Suprapubic skin (tissue), 4 donors: ENCODE results near the gene TXNL1. TPM values are rescaled to one million over a fixed set of nuclear protein-coding genes. Genes with fewer than 3 reads are reported as not detected.

ENCODE experiments used
- DNase-seq, 2 donors: peaks; one replicate each; pipeline ENCODE4 v3.0.0-alpha.2; 2019; ENCODE audit warnings: low spot score in 2 of 2
- H3K27ac ChIP-seq: fragments of 200-600 bp; sonication (generic); one replicate; pipeline ENCODE4 v1.5.1; 2019
- H3K27me3 ChIP-seq: fragments of 200-600 bp; sonication (generic); one replicate; pipeline ENCODE4 v1.5.1; 2019
- H3K36me3 ChIP-seq: fragments of 200-600 bp; sonication (generic); one replicate; pipeline ENCODE4 v1.5.1; 2019
- H3K4me1 ChIP-seq: fragments of 200-600 bp; sonication (generic); one replicate; pipeline ENCODE4 v1.5.1; 2019
- H3K4me3 ChIP-seq: fragments of 200-600 bp; sonication (generic); one replicate; pipeline ENCODE4 v1.5.1; 2019; ENCODE audit warnings: mild to moderate bottlenecking
- H3K9me3 ChIP-seq: fragments of 200-600 bp; sonication (generic); one replicate; pipeline ENCODE4 v1.5.1; 2019
- CTCF ChIP-seq, 2 donors: fragments of 200-600 bp in 1 of 2; fragments of 450-650 bp in 1 of 2; sonication (generic) in 1 of 2; IDR thresholded peaks; one replicate each; pipeline ENCODE4 v1.5.1; 2016 to 2019; ENCODE audit warnings: antibody characterized with exemption in 2 of 2, mild to moderate bottlenecking in 1 of 2, moderate library complexity in 1 of 2
- EP300 ChIP-seq: sonication (generic); formaldehyde crosslinking; IDR thresholded peaks from one replicate; pipeline ENCODE4 v1.6.1; 2017; ENCODE audit warnings: antibody characterized with exemption
- POLR2A ChIP-seq, 2 donors: fragments of 450-650 bp; IDR thresholded peaks; one replicate each; pipeline ENCODE4 v1.6.1; 2017; ENCODE audit warnings: antibody characterized with exemption in 2 of 2, mild to moderate bottlenecking in 2 of 2, moderate library complexity in 2 of 2
- POLR2AphosphoS5 ChIP-seq, 3 donors: sonication (generic); formaldehyde crosslinking; IDR thresholded peaks; one replicate each; pipeline ENCODE4 v1.6.1; 2017; ENCODE audit warnings: antibody characterized with exemption in 3 of 3
- WGBS: methylation state at CpG from one replicate; pipeline ENCODE4 v1.1.5; 2018; 5-methylcytosine and 5-hydroxymethylcytosine counted together
- total RNA-seq, 4 donors: library from RNA; depleted of rRNA; stranded (reverse); fragments of >200 nt; gene quantifications; one replicate each; pipeline ENCODE4 v1.1.0, GENCODE V29; 2016

The TXNL1 gene
- total RNA-seq: 10 to 100 TPM; 23.7 to 57.8 (median 47.8) TPM

GRCh38 chr18:56638232-56639103, at the start of gene TXNL1:
Gene TXNL1, minus strand, starts transcription at chr18:56638592. Its CDS starts 152 bp downstream, at chr18:56638440.
- Histone ChIP-seq H3K4me1 (peaks cover 31% of the 10 kb centered on the region), H3K27ac (peak within 1 kb of the TSS; percentile 97), H3K36me3 (no peaks in the 10 kb centered on the region), H3K4me3 (peak within 1 kb of the TSS; percentile 85), H3K9me3 (no peaks in the 10 kb centered on the region), H3K27me3 (no peaks in the 10 kb centered on the region)
- DNase-seq: peak; percentile 99 to 100
- WGBS: 1% methylated on average over 59 of the region's 64 CpGs
- no peak for TF ChIP-seq CTCF (IDR thresholded peaks at IDR 0.05)
- peak in 2 of 3 donors; percentile 32 to 59 for TF ChIP-seq POLR2AphosphoS5 (IDR thresholded peaks at IDR 0.05)
- peak in 1 of 2 donors; percentile 85 for TF ChIP-seq POLR2A (IDR thresholded peaks at IDR 0.05)
- no peak for TF ChIP-seq EP300

DNA sequence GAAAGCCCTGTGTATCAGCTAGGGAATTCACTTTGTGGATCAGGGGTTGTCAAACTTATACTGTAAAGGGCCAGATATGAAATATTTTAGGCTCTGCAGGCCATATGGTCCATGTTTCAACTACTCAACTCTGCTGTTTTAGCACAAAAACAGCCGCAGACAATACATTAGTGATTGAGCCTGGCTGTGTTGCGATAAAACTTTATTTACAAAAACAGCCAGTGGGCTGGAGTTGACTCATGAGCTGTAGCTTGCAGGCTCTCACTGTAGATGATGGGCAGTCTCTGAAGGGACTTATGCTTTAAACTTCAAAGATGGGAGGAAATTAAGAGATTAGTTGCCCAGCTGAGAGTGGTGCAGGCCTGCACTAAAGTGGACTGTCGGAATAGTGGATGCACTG, 45.9 kb upstream of the TXNL1 start:
- Histone ChIP-seq H3K4me1 (no peaks in the 10 kb centered on the region), H3K27me3 (no peaks in the 10 kb centered on the region), H3K27ac (no peak overlapping the region), H3K36me3 (peaks cover 22% of the 10 kb centered on the region), H3K4me3 (no peak overlapping the region), H3K9me3 (no peaks in the 10 kb centered on the region)
- DNase-seq: no peak
- TF ChIP-seq POLR2A (IDR thresholded peaks at IDR 0.05) (no peak), CTCF (IDR thresholded peaks at IDR 0.05) (no peak), POLR2AphosphoS5 (IDR thresholded peaks at IDR 0.05) (no peak), EP300 (no peak)
- 94% methylated on average over 3 of the region's 3 CpGs for WGBS

GRCh38 chr18:56678836-56679565, 40.6 kb upstream of the TXNL1 start:
- Histone ChIP-seq H3K4me1 (no peaks in the 10 kb centered on the region), H3K9me3 (no peaks in the 10 kb centered on the region), H3K4me3 (no peak overlapping the region), H3K36me3 (no peaks in the 10 kb centered on the region), H3K27me3 (no peaks in the 10 kb centered on the region), H3K27ac (no peak overlapping the region)
- TF ChIP-seq CTCF (IDR thresholded peaks at IDR 0.05): no peak
- TF ChIP-seq POLR2A (IDR thresholded peaks at IDR 0.05): no peak
- TF ChIP-seq POLR2AphosphoS5 (IDR thresholded peaks at IDR 0.05): no peak
- no peak for TF ChIP-seq EP300
- DNase-seq: no peak
- 91% methylated on average over 4 of the region's 4 CpGs for WGBS

DNA sequence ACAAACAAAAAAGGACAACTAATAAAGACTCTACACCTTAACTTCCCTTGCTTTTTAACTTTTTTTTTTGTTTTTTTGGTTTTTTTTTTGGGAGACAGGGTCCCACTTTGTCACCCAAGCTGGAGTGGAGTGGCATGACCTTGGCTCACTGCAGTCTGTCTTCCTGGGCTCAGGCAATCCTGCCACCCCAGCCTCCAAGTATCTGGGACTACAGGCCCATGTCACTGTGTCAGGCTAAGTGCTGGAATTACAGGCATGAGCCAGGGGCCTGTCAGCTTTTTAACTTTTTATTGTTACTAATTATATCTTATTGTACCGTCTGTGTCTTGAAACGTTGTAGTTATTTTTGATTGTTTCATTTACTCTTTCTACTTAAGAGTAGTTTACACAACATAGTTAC, 38.2 kb upstream of the TXNL1 start:
- peaks cover 10% of the 10 kb centered on the region for H3K36me3 ChIP-seq
- H3K4me3 ChIP-seq: no peak overlapping the region
- no peak for DNase-seq
- H3K4me1 ChIP-seq: no peaks in the 10 kb centered on the region
- no peak overlapping the region for H3K27ac ChIP-seq
- 90% methylated on average over 2 of the region's 2 CpGs for WGBS
- no peaks in the 10 kb centered on the region for H3K27me3 ChIP-seq
- H3K9me3 ChIP-seq: no peaks in the 10 kb centered on the region
- TF ChIP-seq EP300 (no peak), POLR2A (IDR thresholded peaks at IDR 0.05) (no peak), POLR2AphosphoS5 (IDR thresholded peaks at IDR 0.05) (no peak), CTCF (IDR thresholded peaks at IDR 0.05) (no peak)

DNA sequence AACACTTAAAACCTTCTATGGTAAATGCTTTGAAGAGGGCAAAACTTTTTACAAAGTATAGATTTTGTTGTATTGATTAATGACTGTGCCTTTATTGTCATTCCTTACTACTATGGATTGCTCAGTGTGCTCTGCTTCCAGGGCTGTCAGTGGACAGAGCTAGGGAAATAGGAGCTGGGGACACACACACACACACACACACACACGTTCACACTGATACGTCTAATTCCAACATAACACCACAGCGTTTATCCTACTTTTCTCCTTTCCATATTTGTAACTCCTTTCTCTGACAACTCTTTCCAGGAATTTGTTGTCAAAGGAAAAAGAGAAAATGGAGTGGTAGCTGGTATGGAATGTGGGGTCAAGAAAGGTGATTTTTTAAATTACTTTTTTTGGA, 34.6 kb upstream of the TXNL1 start:
- Histone ChIP-seq H3K27me3 (no peaks in the 10 kb centered on the region), H3K4me3 (no peak overlapping the region), H3K27ac (no peak overlapping the region), H3K9me3 (no peaks in the 10 kb centered on the region), H3K36me3 (peaks cover 10% of the 10 kb centered on the region), H3K4me1 (no peaks in the 10 kb centered on the region)
- DNase-seq: no peak
- WGBS: 82% methylated on average over 3 of the region's 3 CpGs
- TF ChIP-seq CTCF (IDR thresholded peaks at IDR 0.05) (no peak), POLR2A (IDR thresholded peaks at IDR 0.05) (no peak), EP300 (no peak), POLR2AphosphoS5 (IDR thresholded peaks at IDR 0.05) (no peak)
